ENCODE measurements around the gene NTM. TPM values are rescaled to one million over a fixed set of nuclear protein-coding genes. Genes with fewer than 3 reads are reported as not detected.

Gene NTM
- total and polyA plus RNA-seq, 2 donors (not counting 3 experiments of a cell fraction or from before 2014, with no cell fraction given) = 1.00 to 1.1 TPM

DNA sequence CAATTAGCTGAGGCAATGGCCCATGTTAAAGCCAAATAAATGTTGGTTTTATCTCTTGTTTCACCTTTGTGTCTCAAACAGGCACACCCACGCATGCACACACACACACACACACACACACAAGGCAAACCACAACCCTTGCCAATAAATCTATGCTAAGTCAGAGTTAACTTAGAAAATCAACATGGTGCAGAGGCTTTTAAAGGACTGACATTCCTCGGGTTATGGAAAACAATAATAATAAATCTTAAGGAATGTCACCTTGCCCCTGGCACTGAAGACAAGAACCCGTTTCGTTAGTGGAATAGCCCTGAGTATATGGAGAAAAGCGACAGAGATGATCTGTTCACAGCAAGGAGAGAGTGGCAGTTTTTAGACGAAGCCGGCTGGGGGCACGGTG, 326.3 kb downstream of the NTM start:
- DNase-seq (ENCODE audit: low read depth, low spot score) = no peak
- Histone ChIP-seq H3K79me2 (ENCODE audit: control insufficient read depth, insufficient read depth, low read length) (no peaks in the 10 kb centered on the region), H3K9ac (replicated peaks; ENCODE audit: extremely low read depth, insufficient read depth, low read length) (no peak overlapping the region), H3K4me1 (ENCODE audit: control insufficient read depth, extremely low read depth, insufficient read depth, low read length) (no peaks in the 10 kb centered on the region), H3K27me3 (ENCODE audit: control insufficient read depth in 2 of 2, insufficient read depth in 2 of 2, low read length in 2 of 2) (peaks cover 0 to 2% of the 10 kb centered on the region in 2 experiments), H3K9me3 (replicated peaks; ENCODE audit: control insufficient read depth, insufficient read depth, low read length) (no peaks in the 10 kb centered on the region), H3K27ac (ENCODE audit: insufficient read depth, low read depth, low read length) (no peak overlapping the region), H3K4me3 (replicated peaks in 1 of 3; ENCODE audit: insufficient read depth in 1 of 3, low read depth in 1 of 3, low read length in 3 of 3) (no peak overlapping the region), H2AFZ (ENCODE audit: low read depth, low read length) (no peak overlapping the region), H3K36me3 (ENCODE audit: control insufficient read depth in 2 of 2, extremely low read depth in 1 of 2, insufficient read depth in 2 of 2, low read length in 2 of 2) (no peaks in the 10 kb centered on the region), H3K9me1 (replicated peaks; ENCODE audit: control insufficient read depth, extremely low read depth, insufficient read depth, low read length) (no peaks in the 10 kb centered on the region), H3K4me2 (ENCODE audit: insufficient read depth, low read length) (no peak overlapping the region), H4K20me1 (replicated peaks; ENCODE audit: control insufficient read depth, extremely low read depth, insufficient read depth, low read length) (no peaks in the 10 kb centered on the region)
- FAIRE-seq = no peak
- intact Hi-C loops (cut with micrococcal nuclease) = no loop called here
- dilution Hi-C loops (cut with MboI; ENCODE audit: extremely low pct_ligation_motif_present, low sequenced_read_pairs) = no loop called here
- no TSS peak for BruUV-seq (replicated peaks)
- no peak for TF ChIP-seq POLR2A (IDR thresholded peaks at IDR 0.05; ENCODE audit: low read depth, low read length)
- no peak for TF ChIP-seq MYC (IDR thresholded peaks at IDR 0.05; ENCODE audit: low read depth, low read length)
- TF ChIP-seq POLR2AphosphoS5 (IDR thresholded peaks at IDR 0.05; ENCODE audit: insufficient read depth, low read depth, low read length) = no peak
- TF ChIP-seq EZH2 (IDR thresholded peaks at IDR 0.05; ENCODE audit: borderline replicate concordance, low read depth, low read length, severe bottlenecking) = no peak
- TF ChIP-seq FOS (IDR thresholded peaks at IDR 0.05; ENCODE audit: borderline replicate concordance, insufficient read depth, low read length) = no peak
- TF ChIP-seq GATA2 (IDR thresholded peaks at IDR 0.05; ENCODE audit: insufficient read depth, insufficient read length, low read depth, low read length) = no peak
- TF ChIP-seq, protein P1, sequence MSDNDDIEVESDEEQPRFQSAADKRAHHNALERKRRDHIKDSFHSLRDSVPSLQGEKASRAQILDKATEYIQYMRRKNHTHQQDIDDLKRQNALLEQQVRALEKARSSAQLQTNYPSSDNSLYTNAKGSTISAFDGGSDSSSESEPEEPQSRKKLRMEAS (IDR thresholded peaks at IDR 0.05; ENCODE audit: insufficient read depth, insufficient read length) = no peak
- TF ChIP-seq JUN (IDR thresholded peaks at IDR 0.05; ENCODE audit: borderline replicate concordance, insufficient read depth, insufficient read length, low read depth) = no peak
- TF ChIP-seq, protein P2, sequence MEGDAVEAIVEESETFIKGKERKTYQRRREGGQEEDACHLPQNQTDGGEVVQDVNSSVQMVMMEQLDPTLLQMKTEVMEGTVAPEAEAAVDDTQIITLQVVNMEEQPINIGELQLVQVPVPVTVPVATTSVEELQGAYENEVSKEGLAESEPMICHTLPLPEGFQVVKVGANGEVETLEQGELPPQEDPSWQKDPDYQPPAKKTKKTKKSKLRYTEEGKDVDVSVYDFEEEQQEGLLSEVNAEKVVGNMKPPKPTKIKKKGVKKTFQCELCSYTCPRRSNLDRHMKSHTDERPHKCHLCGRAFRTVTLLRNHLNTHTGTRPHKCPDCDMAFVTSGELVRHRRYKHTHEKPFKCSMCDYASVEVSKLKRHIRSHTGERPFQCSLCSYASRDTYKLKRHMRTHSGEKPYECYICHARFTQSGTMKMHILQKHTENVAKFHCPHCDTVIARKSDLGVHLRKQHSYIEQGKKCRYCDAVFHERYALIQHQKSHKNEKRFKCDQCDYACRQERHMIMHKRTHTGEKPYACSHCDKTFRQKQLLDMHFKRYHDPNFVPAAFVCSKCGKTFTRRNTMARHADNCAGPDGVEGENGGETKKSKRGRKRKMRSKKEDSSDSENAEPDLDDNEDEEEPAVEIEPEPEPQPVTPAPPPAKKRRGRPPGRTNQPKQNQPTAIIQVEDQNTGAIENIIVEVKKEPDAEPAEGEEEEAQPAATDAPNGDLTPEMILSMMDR (IDR thresholded peaks at IDR 0.05; ENCODE audit: extremely low read depth in 1 of 2, insufficient read depth in 1 of 2, low read depth in 1 of 2, low read length in 2 of 2) = no peak
- ChIA-PET CTCF (interaction anchor here (1.0 to 10.9 kb wide), 6 partner anchors 9 to 1244 kb away, joined by 3 to 263 read pairs (median 99); no protein-coding TSS in a partner anchor), POLR2A (no interaction called here)

Measured in endothelial cell of umbilical vein (primary cell).